Suppressor macrophage treated with lipopolysaccharide for 1 hour (primary cell): ENCODE results near the gene TP53TG5.

Experiments used
- DNase-seq, 3 donors: peaks; one replicate each; pipeline ENCODE4 v3.0.0-alpha.2; 2020 to 2022

TP53TG5 gene

GRCh38 chr20:45322952-45323383, 55.2 kb downstream of the TP53TG5 start:
- DNase-seq: peak; percentile 86 to 91 (median 88)
